Stimulated activated CD4-positive, alpha-beta T cell treated with anti-CD3 and anti-CD28 coated beads, Interleukin-2, amount 100 ng/mL, for 24 hours (primary cell): ENCODE measurements around the gene ASH1L.
"Not testable (repeated sequence)": the region's sequence is repeated elsewhere in the genome, so short reads cannot be mapped to it uniquely, and the experiment has no call there.

Experiments
- DNase-seq, 2 donors: peaks; one replicate each; pipeline ENCODE4 v3.0.0-alpha.2; 2020

ASH1L gene

GRCh38 chr1:155485945-155486344 is 76.7 kb downstream of the ASH1L start:
- no peak for DNase-seq

GRCh38 chr1:155485222-155485621 is 77.4 kb downstream of the ASH1L start:
- no peak for DNase-seq

GRCh38 chr1:155481741-155482241 is 80.8 kb downstream of the ASH1L start:
- no peak for DNase-seq

GRCh38 chr1:155479205-155479604 is 83.4 kb downstream of the ASH1L start:
- no peak for DNase-seq

- no peak for DNase-seq
Observed at GRCh38 chr1:155478270-155478852, 84.2 kb downstream of the ASH1L start.

GRCh38 chr1:155474146-155474545 is 88.5 kb downstream of the ASH1L start:
- no peak for DNase-seq

- no peak for DNase-seq
Observed at GRCh38 chr1:155473151-155473821, 89.3 kb downstream of the ASH1L start.

- DNase-seq: no peak
Observed at GRCh38 chr1:155472491-155473083, 90.0 kb downstream of the ASH1L start.

GRCh38 chr1:155471891-155472290 is 90.7 kb downstream of the ASH1L start:
- DNase-seq: no peak

- DNase-seq: no peak
Observed at GRCh38 chr1:155471026-155471425, 91.6 kb downstream of the ASH1L start.

GRCh38 chr1:155466996-155467395 is 95.6 kb downstream of the ASH1L start:
- DNase-seq: no peak

- DNase-seq: no peak
Observed at GRCh38 chr1:155466617-155466972, 96.0 kb downstream of the ASH1L start.

GRCh38 chr1:155463865-155464650 is 98.5 kb downstream of the ASH1L start:
- no peak for DNase-seq

- no peak for DNase-seq
Observed at GRCh38 chr1:155458111-155458510, 104.5 kb downstream of the ASH1L start.

- no peak for DNase-seq
Observed at GRCh38 chr1:155457266-155457665, 105.3 kb downstream of the ASH1L start.

- no peak for DNase-seq
Observed at GRCh38 chr1:155455588-155456195, 106.9 kb downstream of the ASH1L start.

GRCh38 chr1:155454096-155454495 is 108.5 kb downstream of the ASH1L start:
- DNase-seq: no peak

GRCh38 chr1:155453141-155453540 is 109.5 kb downstream of the ASH1L start:
- no peak for DNase-seq

GRCh38 chr1:155451199-155451598 is 111.4 kb downstream of the ASH1L start:
- DNase-seq: no peak

- not testable (repeated sequence) for DNase-seq
Observed at GRCh38 chr1:155442431-155442830, 120.2 kb downstream of the ASH1L start.

- no peak for DNase-seq
Observed at GRCh38 chr1:155437405-155437804, 125.2 kb downstream of the ASH1L start.

- not testable (repeated sequence) for DNase-seq
Observed at GRCh38 chr1:155433831-155434389, 128.7 kb downstream of the ASH1L start.
